SK-N-DZ (cell line): Measurements from ENCODE around the gene POP7.
"Not testable (repeated sequence)": the region's sequence is repeated elsewhere in the genome, so short reads cannot be mapped to it uniquely, and the experiment has no call there.

ENCODE experiments used
- DNase-seq: peaks from one replicate; pipeline ENCODE4 v3.0.0-alpha.2; 2015; ENCODE audit warnings: low spot score

Gene POP7

DNA sequence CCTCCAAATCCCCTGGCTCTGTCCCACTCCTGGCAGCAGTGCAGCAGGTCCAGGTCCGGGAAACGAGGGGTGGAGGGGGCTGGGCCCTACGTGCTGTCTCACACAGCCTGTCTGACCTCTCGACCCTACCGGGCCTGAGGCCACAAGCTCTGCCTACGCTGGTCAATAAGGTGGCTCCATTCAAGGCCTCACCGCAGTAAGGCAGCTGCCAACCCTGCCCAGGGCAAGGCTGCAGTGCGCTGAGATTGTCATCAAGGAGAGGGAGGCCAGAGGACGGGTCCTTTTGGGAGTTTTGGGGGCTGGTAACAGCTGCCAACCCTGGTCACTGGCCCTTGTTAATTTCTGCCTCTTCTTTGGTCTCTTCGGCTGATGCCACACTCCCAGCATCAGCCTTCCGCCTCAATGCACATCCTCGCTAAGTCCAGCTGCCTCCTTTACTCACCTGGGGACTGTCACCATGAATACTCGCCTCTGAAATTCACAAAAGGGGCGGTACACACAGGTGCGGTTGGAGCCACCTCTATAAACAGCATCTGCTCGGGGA is 17.9 kb downstream of the POP7 start:
- no peak for DNase-seq

DNA sequence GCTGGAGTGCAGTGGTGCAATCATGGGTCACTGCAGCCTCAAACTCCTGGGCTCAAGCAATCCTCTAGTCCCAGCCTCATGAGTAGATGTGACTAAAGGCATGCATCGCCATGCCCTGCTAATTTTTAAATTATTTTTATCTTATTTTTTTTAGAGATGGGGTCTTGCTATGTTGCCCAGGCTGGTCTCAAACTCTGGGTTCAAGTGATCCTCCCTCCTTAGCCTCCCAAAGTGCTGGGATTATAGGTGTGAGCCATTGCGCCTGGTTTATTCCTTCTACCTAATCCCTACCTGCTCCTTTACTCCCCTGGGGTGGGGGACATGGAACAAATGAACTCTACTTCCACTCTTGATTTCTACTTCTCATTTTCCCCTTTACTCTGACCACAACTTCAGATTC is 18.4 kb downstream of the POP7 start:
- DNase-seq: not testable (repeated sequence)

GRCh38 chr7:100726996-100727761 is 21.3 kb downstream of the POP7 start:
- no peak for DNase-seq

GRCh38 chr7:100728196-100728595 is 22.3 kb downstream of the POP7 start:
- DNase-seq: no peak

DNA sequence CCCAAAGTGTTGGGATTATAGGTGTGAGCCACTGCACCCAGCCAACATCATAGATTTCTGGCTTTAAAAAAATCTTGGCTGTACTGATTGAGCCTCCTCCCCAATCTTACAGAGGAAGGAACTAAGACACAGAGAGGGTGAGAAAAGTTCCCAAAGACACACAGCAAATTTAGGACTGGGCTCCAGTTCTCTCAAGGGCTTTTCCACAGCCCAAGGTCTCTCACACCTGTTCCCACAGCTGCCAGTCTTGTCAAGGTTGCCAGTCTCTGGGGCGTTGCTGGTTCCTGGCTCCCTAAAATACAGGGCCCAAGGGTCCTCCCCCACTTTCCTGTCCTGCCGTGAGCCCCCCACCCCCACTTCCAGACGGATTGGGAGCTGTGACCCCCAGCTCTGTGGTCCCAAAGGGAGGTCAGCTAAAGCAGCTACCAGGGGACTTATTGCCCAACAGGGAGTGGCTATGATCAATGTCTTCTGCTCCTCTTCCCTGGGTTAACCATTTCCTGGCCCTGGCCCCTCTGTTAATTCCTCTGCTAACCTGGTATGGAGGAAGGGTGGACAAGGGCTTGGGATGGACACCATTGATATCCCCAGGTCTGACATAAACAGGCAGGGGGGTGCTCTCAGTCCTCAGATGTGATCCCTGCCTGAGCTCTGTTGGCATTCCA is 24.3 kb downstream of the POP7 start:
- DNase-seq: no peak

- no peak for DNase-seq
These were observed 26.2 kb downstream of the POP7 start for GRCh38 chr7:100731937-100732636.

DNA sequence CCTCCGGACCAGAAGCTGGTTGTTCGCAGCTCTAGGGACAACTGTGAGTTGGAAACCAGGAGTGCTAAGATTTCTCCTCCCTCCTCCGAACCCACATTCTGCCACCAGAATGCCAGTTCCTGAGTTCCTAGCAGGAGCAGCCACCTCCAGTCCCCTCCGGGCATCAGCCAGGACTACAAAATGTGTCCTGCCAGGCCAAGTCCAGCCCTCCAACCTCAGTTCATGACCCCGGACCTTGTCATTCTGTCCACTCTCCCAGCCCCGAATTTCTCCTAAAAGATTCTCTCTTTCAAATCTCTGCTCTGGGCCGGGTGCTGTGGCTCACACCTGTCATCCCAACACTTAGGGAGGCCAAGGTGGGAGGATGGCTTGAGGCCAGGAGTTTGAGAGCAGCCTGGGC is 29.8 kb downstream of the POP7 start:
- no peak for DNase-seq

DNA sequence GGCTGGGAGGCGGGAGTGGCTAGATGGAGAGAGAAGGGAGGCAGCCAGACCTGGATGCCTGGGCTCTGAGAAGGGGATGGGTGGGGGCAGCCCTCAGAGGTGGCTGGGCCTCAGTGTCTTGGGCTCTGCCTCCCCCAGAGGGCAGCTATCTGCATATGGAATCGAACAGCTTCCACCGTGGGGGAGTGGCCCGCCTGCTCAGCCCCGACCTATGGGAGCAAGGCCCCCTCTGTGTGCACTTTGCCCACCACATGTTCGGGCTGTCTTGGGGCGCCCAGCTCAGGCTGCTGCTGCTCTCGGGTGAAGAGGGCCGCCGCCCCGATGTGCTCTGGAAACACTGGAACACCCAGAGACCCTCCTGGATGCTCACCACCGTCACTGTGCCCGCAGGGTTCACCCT is 30.8 kb downstream of the POP7 start:
- DNase-seq: no peak

DNA sequence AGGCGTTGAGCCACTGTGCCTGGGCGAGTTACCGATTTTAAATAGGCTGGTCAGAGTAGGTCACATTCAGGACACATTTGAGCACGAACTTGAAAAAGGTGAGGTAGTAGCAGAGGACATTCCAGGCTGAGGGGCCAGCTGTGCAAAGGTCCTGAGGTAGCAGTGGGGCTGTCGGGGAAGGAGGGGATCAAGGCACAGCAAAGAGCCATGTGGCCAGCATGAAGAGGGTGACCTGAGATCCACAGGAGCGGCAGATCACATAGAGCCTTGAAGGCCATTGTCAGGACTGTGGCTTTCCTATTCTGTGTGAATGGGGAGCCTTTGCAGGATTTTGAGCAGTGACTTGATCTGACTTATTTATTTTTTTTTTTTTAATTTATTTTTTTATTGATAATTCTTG is 34.0 kb downstream of the POP7 start:
- no peak for DNase-seq

DNA sequence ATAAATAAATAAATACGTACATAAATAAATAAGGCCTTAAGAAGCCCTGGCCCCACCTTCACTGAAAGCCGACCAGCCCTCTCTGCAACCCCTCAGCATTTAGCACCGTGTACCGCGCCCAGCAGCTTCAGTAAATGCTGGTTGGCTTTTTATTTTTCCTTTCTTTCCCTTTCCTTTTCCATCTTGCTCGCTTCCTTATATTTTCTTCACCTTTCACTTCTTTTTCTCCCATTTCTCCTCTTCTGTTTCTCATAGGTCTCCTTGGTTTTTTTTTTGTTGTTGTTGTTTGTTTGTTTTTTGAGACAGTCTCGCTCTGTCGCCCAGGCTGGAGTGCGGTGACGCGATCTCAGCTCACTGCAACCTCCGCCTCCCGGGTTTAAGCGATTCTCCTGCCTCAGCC is 38.7 kb downstream of the POP7 start:
- no peak for DNase-seq

- peak; percentile 35 for DNase-seq
These were observed 39.3 kb downstream of the POP7 start for GRCh38 chr7:100745184-100745583.

GRCh38 chr7:100752994-100753393 is 47.1 kb downstream of the POP7 start:
- no peak for DNase-seq

- no peak for DNase-seq
These were observed 47.8 kb downstream of the POP7 start for GRCh38 chr7:100753750-100754149.
